ENCODE data around the gene C6orf141.

The C6orf141 gene

DNA sequence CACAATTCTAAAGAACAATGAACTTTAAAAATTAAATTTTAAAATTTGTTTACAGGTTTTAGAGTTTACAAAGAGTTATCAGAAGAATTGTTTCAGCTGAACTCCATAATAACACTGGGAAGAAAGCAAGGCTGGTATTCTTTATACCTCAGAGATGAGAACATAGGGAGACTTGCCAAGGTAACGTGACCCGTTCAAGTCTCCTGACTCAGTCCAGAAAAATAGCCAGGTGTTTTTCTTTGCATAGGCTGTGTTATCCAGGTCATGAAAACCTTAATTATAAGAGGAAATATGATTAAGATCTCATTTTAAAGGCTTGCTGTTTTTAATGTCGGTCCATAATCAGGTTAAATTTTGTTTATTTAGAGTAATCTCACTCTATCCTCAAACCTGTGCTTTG, 8.5 kb upstream of the C6orf141 start:
- Histone ChIP-seq H3K4me3 (ENCODE audit: low read length) (no peak overlapping the region), H3F3A (ENCODE audit: control insufficient read depth, insufficient read depth) (no peaks in the 10 kb centered on the region), H3K4me2 (ENCODE audit: low read length) (no peak overlapping the region), H3K79me2 (ENCODE audit: control insufficient read depth, low read length) (no peaks in the 10 kb centered on the region), H3K27ac (ENCODE audit: low read depth, low read length) (no peak overlapping the region), H3K27me3 (ENCODE audit: control insufficient read depth, low read length) (no peaks in the 10 kb centered on the region), H3K9me3 (ENCODE audit: control insufficient read depth, insufficient read depth, low read length) (no peaks in the 10 kb centered on the region), H3K9me2 (replicated peaks; ENCODE audit: control insufficient read depth, low read length) (no peaks in the 10 kb centered on the region), H3K36me3 (ENCODE audit: control insufficient read depth, low read length) (no peaks in the 10 kb centered on the region), H3K4me1 (ENCODE audit: control insufficient read depth, low read length) (no peaks in the 10 kb centered on the region), H4K20me1 (ENCODE audit: control insufficient read depth, insufficient read depth, low read depth, low read length) (no peaks in the 10 kb centered on the region)
- no peak for TF ChIP-seq EZH2phosphoT487 (IDR thresholded peaks at IDR 0.05; ENCODE audit: borderline replicate concordance, low read length)
- no peak for TF ChIP-seq CTCF (IDR thresholded peaks at IDR 0.05; ENCODE audit: low read depth, low read length, poor library complexity, severe bottlenecking)

DNA sequence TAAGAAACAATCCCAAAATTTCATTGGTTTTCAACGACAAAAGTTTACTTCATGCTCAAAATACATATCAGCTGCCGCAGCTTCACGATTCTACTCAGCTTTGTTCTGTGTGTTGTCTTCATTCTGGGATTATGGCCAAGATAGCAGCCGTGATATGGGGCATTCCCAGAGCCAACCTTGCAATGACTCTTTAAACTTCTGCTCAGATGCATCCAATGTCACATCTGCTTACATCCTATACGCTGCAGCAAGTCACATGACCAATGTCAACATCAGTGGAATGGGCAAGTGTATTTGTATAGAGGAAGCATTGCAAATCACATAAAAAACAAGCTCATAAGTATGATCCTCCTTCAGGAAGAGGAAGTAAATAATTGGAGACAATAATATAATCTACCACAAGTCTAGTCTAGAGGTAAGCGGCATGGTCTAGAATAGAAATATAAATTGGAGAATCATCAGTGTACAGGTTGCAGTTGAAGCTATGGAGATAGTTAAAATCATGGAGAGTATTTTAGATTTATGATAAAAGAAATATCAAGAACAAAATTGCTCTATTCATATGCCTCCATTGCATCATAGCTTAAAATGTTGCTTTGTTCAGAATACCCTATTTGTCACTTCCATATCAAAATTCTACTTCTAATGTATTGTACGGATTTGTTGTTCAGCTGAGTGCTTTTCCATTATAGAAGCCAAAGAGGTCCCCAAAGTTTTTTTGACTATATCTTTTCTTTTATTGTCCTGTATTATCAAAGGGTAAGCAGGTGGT, 7.2 kb upstream of the C6orf141 start:
- H3K27ac ChIP-seq (ENCODE audit: low read depth, low read length) = no peak overlapping the region
- no peak overlapping the region for H3K4me2 ChIP-seq (ENCODE audit: low read length)
- no peaks in the 10 kb centered on the region for H3K27me3 ChIP-seq (ENCODE audit: control insufficient read depth, low read length)
- no peaks in the 10 kb centered on the region for H3K36me3 ChIP-seq (ENCODE audit: control insufficient read depth, low read length)
- no peak overlapping the region for H3K4me3 ChIP-seq (ENCODE audit: low read length)
- H4K20me1 ChIP-seq (ENCODE audit: control insufficient read depth, insufficient read depth, low read depth, low read length) = no peaks in the 10 kb centered on the region
- no peaks in the 10 kb centered on the region for H3K9me2 ChIP-seq (replicated peaks; ENCODE audit: control insufficient read depth, low read length)
- H3F3A ChIP-seq (ENCODE audit: control insufficient read depth, insufficient read depth) = no peaks in the 10 kb centered on the region
- no peaks in the 10 kb centered on the region for H3K79me2 ChIP-seq (ENCODE audit: control insufficient read depth, low read length)
- no peaks in the 10 kb centered on the region for H3K4me1 ChIP-seq (ENCODE audit: control insufficient read depth, low read length)
- TF ChIP-seq EZH2phosphoT487 (IDR thresholded peaks at IDR 0.05; ENCODE audit: borderline replicate concordance, low read length) (no peak), CTCF (IDR thresholded peaks at IDR 0.05; ENCODE audit: low read depth, low read length, poor library complexity, severe bottlenecking) (no peak)
- no peaks in the 10 kb centered on the region for H3K9me3 ChIP-seq (ENCODE audit: control insufficient read depth, insufficient read depth, low read length)

DNA sequence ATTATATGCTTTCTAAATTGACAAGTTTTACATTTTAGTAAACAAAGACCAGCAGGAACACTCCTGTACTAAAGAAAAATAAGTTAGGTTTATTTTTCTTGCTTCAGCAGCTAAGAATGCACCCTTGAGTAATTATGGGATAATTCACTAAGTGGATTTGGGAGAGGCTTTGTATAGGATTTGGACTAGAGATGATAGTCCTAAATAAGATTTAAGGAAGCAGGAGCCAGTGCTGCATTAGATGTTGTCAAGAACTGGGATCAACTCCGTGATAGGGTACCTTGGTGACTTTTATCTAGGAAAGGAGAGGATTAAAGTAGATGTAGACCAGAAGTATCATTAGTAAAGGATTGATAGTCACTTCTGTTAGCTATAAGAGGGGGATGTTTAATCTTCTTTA, 4.1 kb upstream of the C6orf141 start:
- no peaks in the 10 kb centered on the region for H3F3A ChIP-seq (ENCODE audit: control insufficient read depth, insufficient read depth)

More for the DNA sequence above, 4.1 kb upstream of the C6orf141 start:
- H3K27ac ChIP-seq (ENCODE audit: low read depth, low read length) = no peak overlapping the region
- no peaks in the 10 kb centered on the region for H3K4me1 ChIP-seq (ENCODE audit: control insufficient read depth, low read length)
- H3K4me2 ChIP-seq (ENCODE audit: low read length) = no peak overlapping the region
- TF ChIP-seq CTCF (IDR thresholded peaks at IDR 0.05; ENCODE audit: low read depth, low read length, poor library complexity, severe bottlenecking) (no peak), EZH2phosphoT487 (IDR thresholded peaks at IDR 0.05; ENCODE audit: borderline replicate concordance, low read length) (no peak)
- no peaks in the 10 kb centered on the region for H3K27me3 ChIP-seq (ENCODE audit: control insufficient read depth, low read length)
- no peaks in the 10 kb centered on the region for H3K79me2 ChIP-seq (ENCODE audit: control insufficient read depth, low read length)
- H4K20me1 ChIP-seq (ENCODE audit: control insufficient read depth, insufficient read depth, low read depth, low read length) = no peaks in the 10 kb centered on the region
- H3K36me3 ChIP-seq (ENCODE audit: control insufficient read depth, low read length) = no peaks in the 10 kb centered on the region
- no peaks in the 10 kb centered on the region for H3K9me2 ChIP-seq (replicated peaks; ENCODE audit: control insufficient read depth, low read length)
- H3K4me3 ChIP-seq (ENCODE audit: low read length) = no peak overlapping the region
- H3K9me3 ChIP-seq (ENCODE audit: control insufficient read depth, insufficient read depth, low read length) = no peaks in the 10 kb centered on the region
